ENCODE data around the gene AGBL5.
"Not testable (repeated sequence)": the region's sequence is repeated elsewhere in the genome, so short reads cannot be mapped to it uniquely, and the experiment has no call there.

Gene AGBL5

DNA sequence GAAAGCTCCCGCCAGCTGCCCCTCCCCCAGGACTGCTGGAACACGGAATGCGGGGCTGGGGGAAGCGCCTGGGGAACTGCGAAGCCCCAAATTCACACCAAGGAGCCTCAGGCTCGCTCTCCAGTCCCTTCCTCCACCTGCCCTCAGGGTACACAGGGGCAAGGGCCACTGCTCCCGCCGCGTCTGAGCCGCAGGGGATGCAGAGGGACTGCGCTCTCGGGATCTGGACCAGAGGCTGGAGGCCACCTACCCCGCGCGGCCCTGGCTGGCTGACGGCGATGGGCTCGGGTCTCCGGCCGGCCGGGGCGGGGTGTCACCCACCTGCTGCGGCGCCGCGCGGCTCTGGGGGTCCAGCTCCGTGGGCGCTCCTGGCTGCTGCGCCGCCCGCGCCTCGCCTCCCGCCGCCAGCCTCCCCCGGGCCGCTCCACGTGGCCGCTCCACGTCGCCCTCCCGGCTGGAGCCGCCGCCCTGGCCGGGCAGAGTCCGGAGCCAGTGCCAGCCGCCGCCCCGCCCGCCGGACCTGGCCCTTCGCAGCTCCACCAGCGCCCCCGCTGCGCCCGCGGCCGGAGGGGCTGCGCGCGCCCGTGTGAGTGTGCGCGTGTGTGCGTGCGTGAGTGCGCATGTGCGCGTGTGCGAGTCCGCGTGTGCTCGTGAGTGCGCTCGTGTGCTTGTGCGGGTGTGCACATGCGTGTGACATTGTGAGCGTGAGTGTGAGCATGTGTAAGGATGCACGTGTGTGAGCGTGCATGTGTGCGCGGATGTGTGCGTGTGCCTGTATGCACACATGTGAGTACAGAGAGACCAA lies 67.3 kb downstream of the AGBL5 start, which contains the start of gene CGREF1:
CGREF1 (minus strand) TSS at position 604 of the 805 bp plus-strand sequence. CDS start 14,762 bp downstream, outside the sequence.
- no peak for DNase-seq (ENCODE audit: low read depth in 2 of 2)

DNA sequence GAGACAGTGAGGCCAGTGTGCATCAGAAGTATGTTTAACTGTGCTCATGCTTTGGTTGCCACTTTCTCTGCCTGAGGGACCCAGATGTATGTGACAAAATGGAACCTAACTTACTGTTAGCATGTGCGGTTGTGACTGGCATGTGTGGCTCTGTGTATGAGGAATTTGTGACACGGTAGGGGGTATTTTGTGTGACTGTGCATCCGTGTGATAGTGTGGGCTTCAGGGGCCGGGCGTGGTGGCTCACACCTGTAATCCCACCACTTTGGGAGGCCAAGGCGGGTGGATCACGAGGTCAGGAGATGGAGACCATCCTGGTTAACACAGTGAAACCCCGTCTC lies 67.8 kb downstream of the AGBL5 start:
- DNase-seq (ENCODE audit: low read depth in 2 of 2) = not testable (repeated sequence)
